PC-9 (cell line): ENCODE results near the gene FUT7.

Experiments
- EZH2 ChIP-seq: fragments of 200-600 bp; sonication (generic); IDR thresholded peaks from 2 replicates; pipeline ENCODE4 v1.8.0; 2017; ENCODE audit warnings: antibody characterized with exemption, low read depth
- TF ChIP-seq, protein P1 (sequence below): fragments of 200-600 bp; sonication (generic); conservative IDR thresholded peaks from 2 replicates; pipeline ENCODE4 v1.6.1; 2017; ENCODE audit warnings: mixed run types, antibody characterized with exemption, mild to moderate bottlenecking, moderate library complexity

DNA sequence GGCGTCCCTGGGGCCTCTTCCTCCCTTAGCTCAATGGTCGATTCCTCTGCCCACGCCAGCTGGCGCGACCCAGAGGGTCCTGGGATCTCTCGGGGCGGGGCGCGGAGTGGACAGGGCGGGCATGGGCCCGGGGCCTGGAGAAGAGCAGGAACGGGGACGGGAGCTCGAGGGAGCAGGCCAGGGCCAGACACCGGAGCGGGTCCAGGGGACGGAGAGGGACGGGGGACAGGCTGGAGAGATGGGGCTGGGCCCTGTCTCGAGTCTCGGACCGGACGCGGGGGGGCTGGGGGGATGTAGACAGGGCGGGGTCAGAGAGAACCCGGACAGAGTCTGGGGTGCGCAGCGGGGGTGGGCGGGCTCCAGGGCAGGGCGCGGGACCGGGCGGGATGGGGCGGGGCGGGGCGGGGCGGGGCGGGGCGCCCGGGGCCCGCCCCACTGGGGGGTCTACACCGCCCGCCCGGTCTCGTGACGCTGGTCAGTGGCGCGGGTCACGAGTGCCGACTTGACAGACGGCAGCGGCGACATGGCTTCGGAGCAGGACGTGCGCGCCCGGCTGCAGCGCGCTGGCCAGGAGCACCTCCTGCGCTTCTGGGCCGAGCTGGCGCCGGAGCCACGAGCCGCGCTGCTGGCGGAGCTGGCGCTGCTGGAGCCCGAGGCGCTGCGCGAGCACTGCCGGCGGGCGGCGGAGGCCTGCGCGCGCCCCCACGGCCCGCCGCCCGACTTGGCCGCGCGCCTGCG, 45.3 kb upstream of the FUT7 start, which contains the start of gene UAP1L1:
- TF ChIP-seq, protein P1, sequence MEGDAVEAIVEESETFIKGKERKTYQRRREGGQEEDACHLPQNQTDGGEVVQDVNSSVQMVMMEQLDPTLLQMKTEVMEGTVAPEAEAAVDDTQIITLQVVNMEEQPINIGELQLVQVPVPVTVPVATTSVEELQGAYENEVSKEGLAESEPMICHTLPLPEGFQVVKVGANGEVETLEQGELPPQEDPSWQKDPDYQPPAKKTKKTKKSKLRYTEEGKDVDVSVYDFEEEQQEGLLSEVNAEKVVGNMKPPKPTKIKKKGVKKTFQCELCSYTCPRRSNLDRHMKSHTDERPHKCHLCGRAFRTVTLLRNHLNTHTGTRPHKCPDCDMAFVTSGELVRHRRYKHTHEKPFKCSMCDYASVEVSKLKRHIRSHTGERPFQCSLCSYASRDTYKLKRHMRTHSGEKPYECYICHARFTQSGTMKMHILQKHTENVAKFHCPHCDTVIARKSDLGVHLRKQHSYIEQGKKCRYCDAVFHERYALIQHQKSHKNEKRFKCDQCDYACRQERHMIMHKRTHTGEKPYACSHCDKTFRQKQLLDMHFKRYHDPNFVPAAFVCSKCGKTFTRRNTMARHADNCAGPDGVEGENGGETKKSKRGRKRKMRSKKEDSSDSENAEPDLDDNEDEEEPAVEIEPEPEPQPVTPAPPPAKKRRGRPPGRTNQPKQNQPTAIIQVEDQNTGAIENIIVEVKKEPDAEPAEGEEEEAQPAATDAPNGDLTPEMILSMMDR: no peak
- no peak for TF ChIP-seq EZH2
